DMS53 treated with DMSO at 0.1 percent for 48 hours (cell line): ENCODE measurements around the gene TEX30.
A peak's percentile ranks its signal among the peaks of the same experiment; 100 is the strongest.

Experiments used
- DNase-seq: peaks from one replicate; lab custom pipeline; 2025; ENCODE audit not compliant: unreplicated experiment; lab: John Stamatoyannopoulos, UW

The TEX30 gene

DNA sequence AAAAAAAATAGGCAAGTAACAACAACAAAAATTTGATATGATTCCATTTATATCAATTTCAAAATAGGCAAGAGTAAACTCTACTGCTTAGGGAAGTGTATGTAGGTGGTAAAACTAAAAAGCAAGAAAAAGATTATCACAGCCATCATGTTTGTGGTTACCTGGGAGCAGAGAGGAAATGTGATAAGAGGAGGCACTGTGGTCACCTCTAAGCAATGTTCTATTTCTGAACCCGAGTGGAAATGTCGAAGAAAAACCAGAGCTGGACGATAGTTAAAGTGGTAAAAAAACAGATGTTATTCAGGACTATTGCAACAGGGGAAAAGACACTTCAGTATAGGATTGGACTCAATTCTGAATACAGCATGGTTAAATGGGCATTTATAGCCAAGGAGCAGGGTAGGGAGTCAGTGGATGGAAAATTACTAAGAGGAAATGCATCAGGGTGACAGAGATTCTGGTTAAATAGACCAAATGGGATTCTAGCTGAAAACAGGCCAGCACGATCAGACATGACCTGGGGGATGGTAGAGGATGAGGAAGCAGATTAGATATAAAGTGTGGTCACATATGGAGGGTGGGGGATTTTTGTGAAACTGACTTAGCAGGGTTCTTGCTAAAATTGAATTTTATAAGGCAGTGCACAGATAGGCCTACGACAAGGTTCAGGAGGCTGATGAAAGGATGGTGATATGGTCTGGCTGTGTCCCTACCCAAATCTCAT lies 6.0 kb upstream of the TEX30 start:
- DNase-seq: no peak

DNA sequence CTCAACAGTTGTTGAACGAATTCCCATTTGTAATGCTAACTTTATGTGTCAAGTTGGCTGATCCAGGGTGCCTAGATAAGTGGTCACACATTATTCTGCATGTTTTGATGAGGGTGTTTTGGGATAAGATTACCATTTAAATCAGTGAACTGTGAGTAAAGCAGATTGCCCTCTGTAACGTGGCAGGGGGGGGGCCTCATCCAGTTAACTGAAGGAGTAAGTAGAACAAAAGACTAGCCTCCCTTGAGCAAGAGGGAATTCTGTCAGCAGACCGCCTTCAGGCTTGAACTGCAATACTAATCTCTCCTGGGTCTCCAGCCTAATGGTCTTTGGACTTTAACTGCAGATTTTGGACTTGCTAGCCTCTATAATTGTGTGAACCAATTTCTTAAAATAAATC lies 4.2 kb upstream of the TEX30 start:
- DNase-seq: no peak

DNA sequence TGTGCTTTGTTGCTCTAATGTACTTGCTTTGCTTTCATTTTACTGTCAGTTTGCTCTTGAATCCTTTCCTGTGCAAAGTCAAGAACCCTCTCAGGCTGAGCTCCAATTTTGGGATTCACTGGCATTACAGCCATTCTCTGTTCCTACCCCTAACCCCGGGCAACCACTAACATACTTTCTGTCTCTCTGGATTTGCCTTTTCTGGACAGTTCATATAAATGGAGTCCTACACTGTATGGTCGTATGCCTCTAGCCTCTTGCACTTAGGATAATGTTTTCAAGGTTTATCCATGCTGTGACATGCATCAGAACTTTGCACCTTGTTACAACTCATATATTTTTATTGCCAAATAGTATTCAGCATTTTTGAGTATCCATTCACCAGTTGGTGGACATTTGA lies 2.7 kb upstream of the TEX30 start:
- DNase-seq: no peak

DNA sequence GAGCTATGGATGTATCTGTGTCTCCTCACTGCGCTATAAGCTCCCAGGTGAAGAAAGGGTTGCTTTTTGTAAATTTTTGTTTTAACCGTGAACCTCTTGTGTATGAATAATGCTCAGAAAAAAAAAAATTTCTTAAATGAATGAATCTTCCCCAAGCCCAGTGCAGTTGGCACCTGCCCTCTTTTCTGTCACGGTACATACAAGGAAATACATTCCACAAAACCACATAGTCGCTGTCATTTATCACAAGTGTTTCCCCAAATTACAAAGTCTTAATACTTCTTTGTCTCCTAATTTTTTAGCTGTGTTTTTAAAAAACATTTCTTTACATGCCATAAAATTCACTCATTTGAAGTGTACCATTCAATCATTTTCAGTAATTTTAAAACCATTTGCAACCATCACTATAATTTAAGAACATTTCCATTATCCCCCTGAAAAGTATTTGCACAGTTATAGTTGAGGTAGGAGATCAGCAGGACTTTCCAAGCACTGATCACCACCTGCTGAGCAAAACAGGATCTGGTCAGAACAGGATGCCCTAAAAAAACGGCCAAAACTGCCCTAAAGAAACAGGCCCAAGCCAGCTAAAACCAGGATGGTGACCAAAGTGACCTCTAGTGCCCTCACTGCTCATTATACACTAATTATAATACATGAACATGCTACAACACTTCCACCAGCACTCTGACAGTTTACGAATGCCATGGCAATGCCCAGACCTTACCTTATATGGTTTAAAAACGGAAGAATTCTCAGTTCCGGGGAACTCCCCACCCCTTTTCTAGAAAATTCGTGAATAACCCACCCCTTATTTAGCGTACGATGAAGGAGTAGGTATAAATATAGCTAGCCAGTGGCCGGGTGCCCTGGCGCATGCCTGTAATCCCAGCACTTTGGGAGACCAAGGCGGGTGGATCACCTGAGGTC lies 1.3 kb upstream of the TEX30 start:
- no peak for DNase-seq

DNA sequence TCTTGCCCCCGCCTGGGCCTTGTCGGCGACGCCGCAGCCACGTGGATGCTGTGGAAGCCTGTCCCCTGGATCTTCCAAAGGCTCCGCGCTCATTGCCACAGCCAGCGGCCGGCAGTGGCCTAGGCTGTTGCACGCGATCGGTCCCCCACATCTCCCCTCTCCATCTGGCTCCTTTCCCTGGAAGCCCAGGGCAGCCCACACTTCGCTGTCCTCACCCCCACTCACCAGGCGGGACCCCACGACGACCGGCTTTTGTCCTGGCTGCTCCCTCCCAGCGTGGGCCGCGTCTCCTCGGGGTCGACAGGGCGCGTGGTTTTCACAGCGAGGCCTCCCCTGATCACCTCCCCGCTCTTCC lies 605 bp upstream of the TEX30 start:
- no peak for DNase-seq

DNA sequence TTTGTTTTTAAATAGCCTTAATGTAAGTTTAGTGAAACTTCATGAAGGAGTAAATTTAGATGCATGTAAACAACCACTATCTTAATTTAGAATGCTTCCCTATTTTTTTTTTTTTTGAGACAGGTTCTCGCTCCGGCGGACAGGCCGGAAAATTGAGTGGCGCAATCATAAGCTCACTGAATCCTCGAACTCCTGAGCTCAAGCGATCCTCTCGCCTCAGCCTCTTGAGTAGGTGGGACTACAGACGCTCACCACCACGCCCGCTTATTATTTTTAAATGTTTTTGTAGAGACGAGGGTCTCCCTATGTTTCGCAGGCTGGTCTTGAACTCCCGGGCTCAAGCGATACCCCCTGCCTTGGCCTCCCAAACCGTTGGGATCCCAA lies 1.6 kb downstream of the TEX30 start:
- no peak for DNase-seq

DNA sequence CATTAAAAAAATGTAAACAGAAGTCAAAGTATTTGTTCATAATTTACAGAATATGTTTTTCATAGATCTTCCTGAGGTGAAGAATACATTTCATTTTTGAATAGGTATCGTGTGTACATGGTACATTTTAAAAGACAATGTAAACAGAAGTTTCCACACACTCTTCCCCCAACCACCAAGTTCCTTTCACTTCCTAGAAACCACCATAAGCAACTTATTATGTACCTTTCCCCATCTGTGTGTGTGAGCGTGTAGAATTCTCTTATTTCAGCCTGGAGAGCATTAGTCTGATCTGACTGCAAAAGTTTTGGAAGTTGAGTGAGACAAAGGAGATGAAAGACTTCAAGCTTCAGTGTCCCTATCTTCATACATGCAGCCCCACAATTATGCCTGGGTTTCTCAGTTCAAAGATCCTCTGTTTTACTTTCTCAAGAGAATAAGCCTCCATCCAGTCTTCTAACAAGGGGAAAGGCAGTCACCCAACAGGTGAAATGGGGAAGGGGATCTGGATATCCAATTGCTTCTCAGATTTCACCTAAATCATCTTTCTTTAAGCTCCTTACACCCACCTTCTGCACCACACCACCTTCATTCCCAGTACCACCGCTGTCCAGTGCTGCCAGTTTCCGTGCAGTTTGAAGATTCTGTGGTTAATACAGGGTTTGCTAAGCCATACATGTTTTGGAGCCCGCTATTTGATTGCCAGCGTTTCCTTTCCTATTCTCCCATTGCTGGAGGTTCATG lies 2.1 kb downstream of the TEX30 start:
- no peak for DNase-seq

DNA sequence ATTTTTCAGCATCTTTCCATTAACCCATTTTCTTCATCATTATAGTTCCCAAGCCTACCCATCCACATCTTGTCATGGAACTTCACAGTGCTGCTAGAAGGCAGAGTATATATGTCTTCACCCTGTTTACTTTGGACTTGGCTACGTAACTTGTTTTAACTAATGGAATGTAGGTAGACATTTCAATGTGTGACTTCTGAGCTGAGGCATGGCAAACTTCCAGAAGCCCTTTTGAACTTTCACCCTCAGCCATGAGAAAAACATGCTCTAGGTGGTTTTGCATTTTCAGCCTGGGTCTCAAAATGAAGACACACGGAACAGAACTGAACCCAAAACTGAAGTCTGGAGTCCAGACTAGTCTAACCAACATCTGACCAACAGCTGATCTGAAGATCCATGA lies 3.2 kb downstream of the TEX30 start:
- no peak for DNase-seq

DNA sequence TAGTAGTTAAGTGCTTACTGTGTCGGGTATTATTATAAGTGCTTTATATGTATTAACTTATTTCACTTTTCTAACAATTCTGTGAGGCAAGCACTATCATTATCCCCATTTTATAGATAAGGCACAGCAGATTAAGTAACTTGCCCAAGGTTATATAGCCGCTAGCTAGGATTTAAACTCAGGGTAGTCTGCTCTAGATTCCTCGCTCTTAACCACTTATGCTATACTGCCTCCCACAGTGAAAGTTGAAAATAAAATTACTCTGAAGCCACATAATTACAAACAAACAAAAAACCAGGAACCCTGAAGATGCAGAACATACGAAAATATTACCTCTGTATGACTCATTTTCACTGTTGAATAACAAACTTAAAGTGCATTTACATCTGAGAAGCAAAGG lies 3.9 kb downstream of the TEX30 start:
- no peak for DNase-seq

DNA sequence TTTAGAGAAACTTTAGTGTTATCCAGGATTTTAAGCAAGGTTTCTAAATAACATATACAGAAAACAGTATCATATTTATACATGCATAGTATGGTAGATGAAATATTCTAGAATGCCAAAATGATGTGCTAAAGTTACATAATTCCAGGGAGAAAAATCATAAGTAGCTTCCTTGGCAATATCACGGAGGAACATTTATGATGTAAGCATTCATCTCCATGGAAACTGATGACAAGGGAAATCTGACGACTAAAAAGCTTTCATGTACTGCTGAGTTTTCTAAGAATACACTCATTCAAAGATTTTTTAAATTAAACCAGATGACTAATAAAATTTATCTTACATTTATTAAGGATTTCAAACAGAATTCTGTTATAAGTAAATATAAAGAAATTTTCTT lies 4.7 kb downstream of the TEX30 start:
- no peak for DNase-seq

DNA sequence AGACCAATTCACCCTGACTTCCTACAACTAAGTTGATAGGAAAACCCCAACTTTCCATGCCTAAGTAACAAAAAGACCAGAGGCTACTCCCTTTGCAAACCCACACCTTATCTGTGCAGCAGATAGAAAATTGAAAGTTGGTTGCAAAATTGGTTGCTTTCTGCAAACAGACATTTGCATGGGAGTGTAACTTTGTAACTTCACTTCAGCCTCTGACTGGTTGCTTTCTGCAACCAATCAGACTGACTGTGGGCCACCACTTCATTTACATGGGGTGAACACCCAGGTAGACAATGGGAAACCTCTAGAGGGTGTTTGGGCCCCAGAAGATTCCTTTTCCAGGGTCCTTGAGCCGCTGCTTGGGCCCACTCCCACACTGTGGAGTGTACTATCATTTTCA lies 9.8 kb downstream of the TEX30 start:
- DNase-seq: no peak

DNA sequence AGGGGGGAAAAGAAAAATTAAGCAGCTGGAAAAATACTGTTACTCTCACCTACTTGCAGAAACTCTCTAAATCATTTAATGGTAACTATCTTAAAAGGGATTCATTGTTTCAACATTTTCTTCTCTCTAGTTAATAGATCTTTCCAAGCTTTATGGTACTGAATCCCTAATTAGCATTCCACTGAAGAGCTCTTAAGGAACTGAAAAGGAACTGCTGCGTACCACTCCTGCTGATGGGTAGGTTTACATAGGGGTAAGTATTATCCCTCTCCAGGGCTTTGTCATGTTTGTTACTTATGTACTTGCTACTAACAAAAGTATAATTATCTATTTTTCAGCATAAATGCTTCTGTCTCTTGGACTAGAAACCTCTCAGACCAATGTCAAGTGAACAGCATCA lies 12.5 kb downstream of the TEX30 start:
- no peak for DNase-seq

DNA sequence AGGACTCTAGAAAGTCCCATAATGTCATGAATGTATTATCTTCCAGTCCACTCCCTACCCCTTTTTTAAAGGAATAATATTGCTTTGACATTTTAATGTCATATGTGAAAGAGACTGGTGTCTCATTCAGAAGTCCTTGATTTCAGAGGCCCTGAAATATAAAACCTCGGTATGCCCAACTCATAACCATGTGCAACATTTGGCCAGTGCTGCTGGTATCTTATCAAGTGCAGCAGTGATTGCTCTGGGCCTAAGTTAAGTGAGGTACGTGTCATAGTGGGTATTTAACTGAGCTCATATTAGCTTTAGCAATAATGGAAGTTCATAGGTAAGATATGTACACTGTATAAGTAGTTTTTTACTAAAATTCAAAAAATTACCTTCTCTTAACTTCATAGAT lies 14.7 kb downstream of the TEX30 start:
- DNase-seq: no peak

DNA sequence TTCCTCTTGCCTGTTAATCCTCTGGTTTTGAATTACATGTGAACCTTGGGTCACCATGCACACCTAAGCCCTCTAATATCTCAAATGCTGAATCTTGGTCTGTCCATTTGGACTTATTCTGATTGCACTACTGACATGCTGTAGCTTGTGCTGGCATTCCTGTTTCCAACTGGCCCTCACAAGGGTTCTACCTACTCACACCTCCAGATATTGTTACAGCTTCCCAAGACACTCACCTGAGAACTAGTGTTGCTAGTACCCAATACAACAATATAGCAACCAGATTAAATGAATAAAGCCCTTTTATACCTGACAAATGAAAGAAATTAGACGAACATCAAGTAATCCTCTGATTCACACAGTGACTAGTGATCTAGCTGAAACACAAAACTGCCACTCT lies 16.6 kb downstream of the TEX30 start:
- DNase-seq: no peak

DNA sequence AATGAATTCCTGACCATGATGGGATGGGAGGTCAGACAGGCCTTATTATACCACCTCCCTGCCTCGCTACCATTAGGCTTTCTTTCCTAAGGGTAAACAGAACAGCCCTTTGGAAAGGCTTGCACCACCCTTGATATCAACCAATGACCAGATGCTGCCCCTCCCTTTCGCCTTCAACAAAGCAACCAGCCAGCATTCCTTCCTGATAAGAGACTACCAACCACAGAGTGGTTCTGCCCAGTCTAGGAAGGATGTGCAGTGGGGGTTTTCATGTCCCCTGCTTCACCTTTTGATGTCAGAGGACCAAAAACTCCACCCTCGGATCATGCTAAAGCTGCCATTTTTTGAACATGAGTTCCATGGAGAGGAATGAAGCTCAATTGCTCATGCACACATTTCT lies 21.7 kb downstream of the TEX30 start:
- DNase-seq: no peak

DNA sequence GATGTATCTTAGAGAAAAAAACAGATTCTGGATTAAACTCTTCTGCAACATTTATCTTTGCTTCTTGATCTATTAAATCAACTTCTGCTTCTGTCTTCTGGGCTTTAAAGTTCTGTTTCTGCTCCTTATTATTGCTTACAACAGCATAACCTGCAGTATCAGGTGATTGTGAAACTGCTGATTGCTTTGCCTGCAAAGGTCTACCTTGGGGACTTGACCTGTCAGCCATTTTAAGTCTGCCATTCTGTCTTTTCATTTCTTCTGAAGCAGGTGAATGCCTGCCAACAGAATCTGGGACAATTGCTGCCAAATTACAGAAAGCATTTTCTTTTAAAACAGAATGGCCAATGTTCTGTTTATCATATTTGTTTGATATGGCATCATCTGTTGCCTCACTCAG lies 31.1 kb downstream of the TEX30 start:
- no peak for DNase-seq

DNA sequence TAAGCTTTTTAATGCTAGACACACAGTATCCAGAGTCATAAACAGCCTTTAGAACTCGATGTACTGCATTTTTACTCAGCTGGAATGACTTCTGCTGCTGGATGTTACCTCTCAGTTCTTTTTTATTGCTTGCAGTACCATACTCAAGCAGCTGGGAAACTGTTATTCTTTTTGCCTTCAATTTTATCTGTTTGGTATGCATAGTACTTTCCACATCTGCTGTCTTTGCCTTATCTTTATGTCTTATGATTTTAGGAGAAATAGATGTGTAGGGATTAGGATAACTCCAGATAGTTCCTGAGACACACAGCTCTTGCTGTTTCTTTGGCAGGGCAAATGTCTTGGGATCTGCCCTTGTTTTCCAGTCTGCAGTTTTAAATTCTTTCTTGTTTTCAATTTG lies 31.5 kb downstream of the TEX30 start:
- DNase-seq: no peak

DNA sequence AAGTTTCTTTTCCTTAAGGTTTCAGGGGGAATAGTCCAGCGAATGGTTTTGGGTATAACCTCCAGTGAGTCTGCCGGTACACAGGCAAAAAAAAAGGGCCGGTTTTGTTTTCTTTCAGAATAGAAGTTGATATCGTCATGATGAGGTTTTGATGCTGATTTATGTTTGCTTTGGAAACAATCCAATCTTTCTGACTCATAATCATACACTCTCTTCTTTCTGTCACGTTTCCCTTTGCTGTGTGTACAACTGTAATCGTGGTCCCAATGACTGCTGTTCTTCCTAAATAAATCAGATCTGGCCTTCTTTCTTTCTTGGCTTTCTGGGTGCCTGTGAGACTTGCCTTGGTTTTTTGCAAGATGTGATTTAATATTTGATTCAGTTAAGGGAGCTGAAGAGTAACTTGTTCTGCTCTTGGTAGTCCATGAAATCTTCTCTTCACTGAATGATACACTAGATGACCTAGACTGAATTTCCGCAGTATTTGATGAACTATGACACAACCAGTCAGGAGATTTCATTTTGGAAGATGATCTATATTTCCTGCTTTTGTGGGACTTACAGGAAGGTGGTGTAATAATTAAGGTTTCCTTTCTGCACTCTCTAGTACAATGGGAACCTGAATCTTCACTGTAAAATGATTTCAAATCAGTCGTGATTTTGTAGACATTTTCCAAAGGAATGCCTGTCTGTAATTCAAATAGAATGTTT lies 43.9 kb downstream of the TEX30 start:
- DNase-seq: peak; percentile 23

DNA sequence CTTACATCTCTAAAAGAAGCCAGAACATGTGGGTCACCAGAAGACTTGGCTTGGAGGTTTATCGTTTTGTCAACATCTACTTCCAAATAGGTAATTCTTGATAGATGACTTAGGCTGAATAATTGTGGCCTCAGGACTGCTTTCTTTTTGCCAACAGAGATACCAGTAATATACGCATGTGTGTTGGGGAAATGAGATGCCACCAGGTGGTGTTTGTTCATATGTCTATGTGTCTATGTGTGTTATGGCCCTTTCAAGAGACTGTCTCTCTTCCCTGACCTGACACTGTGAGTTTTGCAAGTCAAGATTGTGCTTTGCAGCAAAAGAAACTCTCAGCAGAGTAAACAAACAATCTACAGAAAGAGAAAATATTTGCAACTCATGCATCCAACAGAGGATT lies 47.2 kb downstream of the TEX30 start:
- DNase-seq: no peak

DNA sequence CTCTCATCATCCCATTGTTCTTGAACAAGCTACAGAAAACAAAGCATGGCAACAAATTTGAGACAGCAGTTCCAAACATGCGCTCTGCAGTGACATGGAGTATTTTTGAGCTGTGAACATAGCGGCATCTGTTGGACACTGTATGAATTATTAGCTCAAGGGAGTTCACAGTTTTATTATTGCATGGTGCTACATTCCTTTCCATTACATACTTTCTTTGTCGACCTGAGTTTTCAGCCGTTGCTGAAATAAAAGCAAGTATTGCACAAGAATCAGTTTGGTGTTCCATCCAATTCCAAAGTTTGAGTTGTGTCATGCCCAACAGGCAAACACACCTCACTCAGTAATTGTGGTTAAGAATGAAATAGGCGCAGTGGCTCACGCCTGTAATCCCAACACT lies 48.7 kb downstream of the TEX30 start:
- DNase-seq: no peak

DNA sequence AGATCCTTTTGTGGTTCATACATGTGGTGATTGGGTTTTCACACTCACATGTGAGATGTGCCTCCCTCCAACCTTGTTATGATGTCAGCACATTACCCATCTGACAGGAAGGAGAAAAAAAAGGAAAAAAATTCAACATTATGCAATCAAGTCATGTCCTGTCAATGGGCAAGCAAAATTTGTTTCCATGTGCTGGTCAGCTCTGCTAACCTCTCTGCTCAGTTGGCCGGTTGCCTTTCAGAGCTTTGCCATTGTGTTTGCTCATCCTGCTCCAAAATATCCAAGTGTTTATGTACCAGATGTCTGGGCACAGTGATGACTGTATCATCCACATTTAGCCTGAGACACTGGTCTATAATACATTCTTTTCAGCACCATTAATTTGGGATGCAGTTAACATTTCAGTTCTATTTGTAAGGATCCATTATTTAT lies 51.8 kb downstream of the TEX30 start:
- no peak for DNase-seq
